AML-193 (cell line): Measurements from ENCODE around the gene TMTC1.

Experiments
- DNase-seq, 2 experiments: peaks; one replicate each; lab custom pipeline; 2025; lab: John Stamatoyannopoulos, UW

The TMTC1 gene

DNA sequence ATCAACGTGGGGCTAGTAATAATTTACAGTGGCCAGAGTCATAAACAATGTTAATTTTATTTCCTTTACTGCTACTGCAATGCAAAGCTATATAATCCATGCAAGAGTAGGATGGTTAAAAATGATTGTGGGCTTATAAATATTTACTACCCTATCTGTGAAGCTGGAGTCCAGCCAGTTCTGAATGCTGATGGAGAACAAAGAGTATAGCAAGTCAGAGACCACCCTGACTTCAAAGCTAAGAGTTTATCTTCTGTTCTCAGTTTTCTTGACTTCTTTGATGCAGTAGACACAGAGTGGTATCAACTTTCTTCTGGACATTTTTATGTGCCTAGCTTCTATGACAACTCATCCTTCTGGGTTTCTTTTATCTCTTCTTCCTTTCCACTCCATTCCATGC lies 252.3 kb downstream of the TMTC1 start:
- no peak for DNase-seq

DNA sequence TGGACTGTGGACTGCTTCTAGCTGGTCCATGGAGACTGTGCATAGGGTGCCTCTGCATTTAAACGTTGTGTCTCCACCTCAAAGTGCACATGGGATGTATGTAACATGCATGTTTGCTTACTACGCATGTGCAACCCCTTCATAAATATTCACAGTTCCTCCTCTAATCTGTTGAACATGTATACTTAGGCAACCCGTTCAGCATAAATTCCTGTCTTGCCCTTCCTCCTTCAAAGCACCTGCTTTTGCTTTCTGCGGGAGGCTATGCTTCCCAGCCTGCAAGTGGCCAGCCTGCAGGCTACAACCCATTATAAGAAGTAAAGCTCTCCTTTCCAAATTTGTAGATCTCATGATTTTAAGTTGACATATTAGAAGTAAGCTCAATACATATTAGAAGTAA lies 253.3 kb downstream of the TMTC1 start:
- no peak for DNase-seq

DNA sequence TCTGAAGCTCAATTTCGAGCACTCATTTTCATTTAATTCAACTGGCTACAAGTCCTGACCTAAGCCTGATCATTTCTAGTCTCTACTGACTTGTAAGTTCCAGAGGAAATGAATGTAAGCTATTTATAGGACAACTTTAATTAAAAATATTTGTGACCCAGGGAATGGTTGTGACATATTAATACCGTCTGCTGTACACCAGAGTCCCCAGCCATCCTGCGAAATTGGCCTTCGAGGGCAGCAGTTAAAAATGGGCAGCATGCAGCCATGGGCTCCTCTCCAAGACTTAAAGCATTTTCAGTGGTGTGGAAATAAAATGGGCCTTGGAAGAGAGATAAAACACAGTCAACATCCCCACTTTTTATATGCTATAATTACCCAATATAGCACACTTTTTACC lies 255.6 kb downstream of the TMTC1 start:
- DNase-seq = no peak

DNA sequence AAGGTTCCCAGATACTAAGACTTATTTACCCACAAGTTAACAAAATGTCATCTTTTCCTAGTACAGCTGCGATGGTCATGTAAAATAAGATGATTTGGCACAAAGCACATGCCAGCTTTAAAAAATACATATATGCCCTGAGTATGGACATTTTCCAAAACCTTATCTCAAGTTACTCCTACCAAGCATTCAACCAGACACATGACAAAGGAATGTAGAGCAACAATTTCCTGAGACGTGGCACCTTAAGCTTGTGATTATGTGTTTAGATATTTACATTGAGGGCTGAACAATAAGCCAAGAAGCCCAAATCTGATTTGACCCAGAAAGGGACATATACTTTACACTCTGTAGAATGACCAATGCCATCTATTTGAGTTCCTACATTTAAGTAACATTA lies 261.8 kb downstream of the TMTC1 start:
- DNase-seq = no peak

DNA sequence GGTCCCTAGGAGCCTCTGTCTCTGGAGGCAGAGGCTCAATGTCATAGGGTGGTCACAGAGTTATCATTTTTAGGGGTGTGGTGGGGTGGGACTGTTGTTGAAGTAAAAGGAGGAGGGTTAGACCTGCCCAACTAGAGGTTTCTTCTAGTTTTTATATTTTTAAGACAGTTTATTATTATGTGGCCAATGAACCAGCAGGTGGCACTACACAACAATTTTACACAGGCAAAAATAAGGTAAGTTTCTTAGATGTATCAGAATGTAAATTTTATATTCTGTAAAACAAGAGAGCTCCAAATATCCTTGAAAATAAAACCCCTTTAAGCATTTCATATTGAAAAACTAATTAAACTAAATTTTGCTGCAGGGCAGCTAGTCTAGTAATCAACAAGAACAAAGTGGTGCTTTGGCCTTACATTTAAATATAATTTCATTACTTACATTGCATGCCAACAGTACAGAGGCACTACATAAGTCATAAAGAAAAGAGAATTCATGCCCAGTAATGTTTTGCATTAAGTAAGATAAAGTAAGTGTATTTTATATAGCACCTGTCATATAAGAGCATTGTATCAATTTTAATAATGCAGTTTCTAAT lies 264.1 kb downstream of the TMTC1 start:
- peak; percentile 18 to 41 for DNase-seq

DNA sequence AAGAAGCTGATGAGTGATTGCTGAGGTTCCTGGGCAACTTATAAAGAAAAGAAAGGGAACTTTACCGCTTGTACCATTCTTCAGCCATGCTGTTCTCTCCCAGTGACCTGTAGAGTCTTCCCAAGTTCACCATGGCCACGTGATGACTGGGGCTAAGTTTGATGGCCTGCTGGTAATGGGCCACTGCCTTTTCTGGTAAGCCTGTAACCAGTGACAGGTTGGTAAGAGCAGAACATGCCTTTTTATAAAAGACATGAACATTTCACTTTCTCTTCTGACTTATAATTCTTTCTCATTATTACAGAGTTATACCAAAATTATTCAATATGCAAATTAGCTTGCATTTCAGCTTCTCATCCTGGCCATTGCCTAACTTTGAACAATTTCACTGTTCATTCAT lies 265.3 kb downstream of the TMTC1 start:
- no peak for DNase-seq

- DNase-seq = no peak
Observed at GRCh38 chr12:29517264-29517663, 266.5 kb downstream of the TMTC1 start.

- DNase-seq = no peak
Observed at GRCh38 chr12:29516431-29516875, 267.3 kb downstream of the TMTC1 start.

GRCh38 chr12:29510591-29511185 lies 273.1 kb downstream of the TMTC1 start:
- DNase-seq = no peak

DNA sequence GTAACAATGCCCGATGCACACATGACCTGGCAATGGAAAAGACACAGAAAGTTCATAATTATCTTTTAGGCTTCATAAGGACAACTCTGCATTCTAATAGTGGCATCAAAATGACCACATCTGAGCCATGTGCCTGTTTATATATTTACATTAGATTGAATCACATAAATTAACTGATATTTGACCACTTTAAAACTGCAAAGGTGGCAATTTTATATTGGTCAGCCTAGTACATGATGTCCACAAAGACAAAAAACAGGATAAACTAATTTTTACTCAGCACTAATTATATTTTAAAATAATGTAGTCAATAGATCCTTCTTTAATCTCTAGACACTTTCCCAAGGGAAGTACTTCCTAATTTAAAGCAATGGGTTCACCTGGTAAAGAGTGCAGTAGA lies 274.2 kb downstream of the TMTC1 start:
- DNase-seq = no peak

- DNase-seq = no peak
Observed at GRCh38 chr12:29508949-29509348, 274.8 kb downstream of the TMTC1 start.

DNA sequence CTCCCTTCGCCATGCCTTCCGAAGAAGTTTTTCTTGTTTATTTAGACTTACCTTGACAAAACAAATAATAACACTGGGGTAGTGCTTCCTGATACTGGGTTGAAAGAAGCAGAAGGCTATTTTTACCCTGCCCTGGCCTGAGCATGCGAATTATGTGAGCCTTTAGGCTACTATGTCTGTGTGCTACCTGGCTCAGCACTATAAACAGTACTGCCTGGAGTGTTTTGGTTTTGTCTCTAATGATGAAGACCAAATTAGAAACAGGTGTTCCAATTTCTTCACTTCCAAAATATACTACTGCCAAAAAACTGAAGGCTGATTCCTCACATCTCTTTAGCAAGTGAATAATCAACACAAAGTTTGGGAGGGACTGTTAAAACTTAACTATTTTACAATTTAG lies 278.6 kb downstream of the TMTC1 start:
- DNase-seq = no peak

DNA sequence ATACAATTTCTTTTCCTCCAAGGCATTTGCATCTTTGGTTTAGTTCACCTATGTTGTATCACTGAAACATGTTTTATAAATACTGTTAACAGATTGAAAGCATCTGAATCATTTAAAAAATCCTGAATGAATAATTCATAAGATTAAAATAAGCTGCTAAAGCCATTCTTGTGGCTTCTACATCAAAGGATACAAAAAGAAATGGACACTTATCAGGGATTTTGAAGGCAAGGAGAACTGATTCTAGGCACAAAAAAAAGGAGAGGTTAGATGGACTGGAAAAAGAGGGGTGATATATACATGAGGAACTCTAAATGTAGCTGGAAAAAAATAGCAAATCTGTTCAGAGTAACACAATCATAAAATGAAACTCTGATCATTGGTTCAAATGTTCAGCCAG lies 280.5 kb downstream of the TMTC1 start:
- DNase-seq = no peak

DNA sequence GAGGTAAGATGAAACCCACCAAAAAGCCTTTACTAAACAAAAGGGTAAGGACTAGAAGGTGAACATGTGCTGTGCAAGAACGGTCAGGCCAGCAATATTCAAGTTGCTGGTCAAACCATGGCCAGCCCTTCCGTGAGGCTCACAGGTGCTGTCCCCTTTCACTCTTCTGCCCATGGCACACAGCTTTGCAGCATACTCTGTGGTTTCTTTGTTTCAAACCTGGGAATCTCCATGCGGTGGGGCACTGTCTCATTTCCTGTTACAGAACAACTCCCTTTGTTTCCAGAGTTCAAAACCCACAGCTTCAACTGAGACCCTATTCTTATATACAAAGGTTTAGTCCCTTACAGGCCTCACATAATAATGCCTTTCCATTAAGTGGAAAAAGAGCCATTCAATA lies 284.5 kb downstream of the TMTC1 start:
- no peak for DNase-seq

DNA sequence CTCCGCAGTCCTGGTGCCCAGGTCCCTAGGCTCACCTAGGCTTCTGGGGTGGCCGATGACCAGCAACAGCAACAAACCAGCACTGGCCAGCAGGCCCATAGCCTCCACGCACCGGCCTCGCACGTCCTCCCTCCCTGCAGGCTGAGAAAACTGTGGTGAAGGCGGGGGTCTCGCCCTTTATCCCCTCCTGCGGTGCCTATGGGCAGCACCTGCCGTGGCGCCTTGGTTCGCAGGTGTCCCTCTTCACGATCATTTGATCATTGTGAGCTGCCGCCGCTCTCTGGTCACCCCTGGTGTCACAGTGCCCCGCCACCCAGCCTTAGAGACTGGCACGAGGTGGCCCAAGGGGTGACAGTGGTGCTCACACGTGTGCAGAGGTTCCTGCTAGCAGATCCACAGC lies 286.2 kb downstream of the TMTC1 start, which contains the start of gene OVCH1:
Gene OVCH1 (minus strand): TSS at position 99 of the 400 bp plus-strand sequence. CDS start 0 bp downstream, at position 99.
- no peak for DNase-seq

- DNase-seq = no peak
Observed at GRCh38 chr12:29492891-29493290, 290.9 kb downstream of the TMTC1 start.

DNA sequence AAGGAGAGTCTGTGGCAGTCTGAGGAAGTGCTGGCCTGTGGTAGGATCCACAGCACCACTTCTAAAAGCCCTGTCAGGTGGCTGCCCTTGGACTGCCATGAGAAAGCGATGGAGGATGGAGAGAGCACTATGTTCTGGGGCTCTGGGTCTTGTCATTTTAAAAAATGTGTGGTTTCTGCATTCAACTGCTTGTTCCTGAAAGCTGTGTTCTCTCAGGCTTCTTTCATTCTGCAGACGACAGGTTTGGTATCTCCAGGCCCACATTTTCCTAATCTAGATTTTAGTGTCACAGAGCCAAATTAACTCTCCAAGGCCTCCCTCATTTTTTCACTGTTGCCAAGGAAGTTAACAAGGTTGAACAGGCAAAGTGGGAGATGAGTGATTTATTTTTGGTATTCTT lies 296.8 kb downstream of the TMTC1 start:
- no peak for DNase-seq

DNA sequence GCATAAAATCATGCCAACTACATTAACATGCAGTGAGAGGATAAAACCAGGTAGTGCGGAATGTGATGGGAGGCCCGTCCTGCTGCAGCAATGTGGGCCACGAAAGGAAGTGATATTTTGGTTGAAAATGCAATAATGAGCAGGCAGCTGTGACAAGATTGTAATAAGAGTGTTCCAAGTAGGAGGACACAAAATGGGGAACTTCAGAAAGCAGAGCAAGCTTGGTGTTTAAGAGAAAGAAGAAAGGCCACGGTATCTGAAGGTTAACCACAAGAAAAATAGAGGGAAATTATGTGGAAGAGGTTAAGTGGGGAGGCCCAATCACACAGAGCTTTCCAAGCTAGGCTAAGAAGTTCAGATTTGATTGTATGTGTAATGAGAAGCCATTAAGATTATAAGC lies 320.5 kb downstream of the TMTC1 start:
- DNase-seq = peak; percentile 6

DNA sequence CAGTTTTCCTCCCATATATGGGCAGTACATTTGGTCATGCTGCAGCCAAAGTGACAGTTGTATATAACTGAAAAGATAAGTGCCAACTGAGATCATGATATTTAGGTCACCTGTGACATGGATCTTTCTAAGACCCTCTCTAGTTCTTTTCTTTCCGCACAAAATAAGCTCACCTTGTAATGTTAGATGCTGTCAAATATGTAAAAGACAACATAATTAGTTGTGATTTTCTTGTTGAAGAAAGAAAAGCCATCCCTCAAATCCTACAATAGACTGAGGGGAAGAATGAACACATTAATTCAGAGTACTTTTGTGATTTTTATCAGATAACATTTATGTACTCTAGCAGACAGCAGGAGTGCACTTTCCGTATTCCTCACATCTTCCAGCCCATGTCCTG lies 323.7 kb downstream of the TMTC1 start:
- DNase-seq = no peak

- DNase-seq = no peak
Observed at GRCh38 chr12:29455087-29455486, 328.7 kb downstream of the TMTC1 start.

DNA sequence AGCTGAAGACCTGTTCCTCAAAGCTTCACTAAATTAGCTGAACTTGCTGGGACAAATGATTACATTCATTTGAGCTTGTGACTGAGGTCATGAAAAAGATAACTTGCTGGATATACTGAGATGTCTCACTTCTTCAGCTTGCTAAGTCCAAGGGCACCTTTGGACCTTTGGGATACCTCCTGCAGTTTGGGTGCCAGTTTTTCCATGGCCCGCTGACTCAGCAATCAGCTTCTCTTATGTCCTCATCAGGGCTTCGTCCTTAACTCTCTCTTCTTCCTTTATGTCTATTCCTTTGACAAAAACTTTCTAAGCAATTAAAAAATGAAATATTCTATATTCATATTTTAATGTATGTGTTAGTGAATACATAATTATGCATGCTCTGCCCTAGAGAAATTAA lies 331.9 kb downstream of the TMTC1 start:
- DNase-seq = no peak
